Activated T-helper 1 cell treated with anti-CD3 and anti-CD28 coated beads, Interleukin-12 subunit alpha, Interleukin-12 subunit beta, Interleukin-2, Interleukin-4 antibody, amounts not matched to agents 30 ng/mL and 10 ng/mL and 1 ng/mL, durations not matched to agents 14 hours and 24 hours and 36 hours (primary cell): ENCODE data around the gene PDCD1. TPM values are rescaled to one million over a fixed set of nuclear protein-coding genes. Genes with fewer than 3 reads are reported as not detected.
"Not testable (repeated sequence)": the region's sequence is repeated elsewhere in the genome, so short reads cannot be mapped to it uniquely, and the experiment has no call there.

Experiments used
- DNase-seq: peaks from one replicate; pipeline ENCODE4 v3.0.0; 2021; ENCODE audit warnings: low spot score
- H3K27ac Mint-ChIP-seq: one replicate; pipeline ENCODE4 v1.8.0; 2021; ENCODE audit warnings: mild to moderate bottlenecking, mixed read lengths
- H3K27me3 Mint-ChIP-seq: one replicate; pipeline ENCODE4 v1.8.0; 2022; ENCODE audit warnings: mild to moderate bottlenecking, moderate library complexity, mixed read lengths; ENCODE audit not compliant: insufficient read depth
- H3K36me3 Mint-ChIP-seq: one replicate; pipeline ENCODE4 v1.8.0; 2021; ENCODE audit warnings: low read depth, mixed read lengths
- H3K4me1 Mint-ChIP-seq: one replicate; pipeline ENCODE4 v1.8.0; 2021; ENCODE audit warnings: low read depth, mixed read lengths
- H3K4me3 Mint-ChIP-seq: one replicate; pipeline ENCODE4 v1.8.0; 2021; ENCODE audit warnings: mild to moderate bottlenecking, moderate library complexity, mixed read lengths
- H3K9me3 Mint-ChIP-seq: one replicate; pipeline ENCODE4 v1.8.0; 2021; ENCODE audit warnings: mixed read lengths
- intact Hi-C: fragments of 100-400 bp; cut with micrococcal nuclease; formaldehyde crosslinking; loops from one replicate; pipeline ENCODE4 v1.15.1; 2024
- total RNA-seq: library from RNA; stranded (reverse); gene quantifications from 2 replicates; pipeline ENCODE4 v1.2.3, GENCODE V29; 2022

Gene PDCD1
- total RNA-seq, 1 donor from 2014 or later = 67.8 TPM

- intact Hi-C loops, H3K9me3 Mint-ChIP-seq, H3K4me3 Mint-ChIP-seq, H3K36me3 Mint-ChIP-seq, H3K27ac Mint-ChIP-seq, DNase-seq: not testable (repeated sequence)
- Mint-ChIP-seq H3K4me1 (peaks cover 21% of the 10 kb centered on the region), H3K27me3 (peaks cover 34% of the 10 kb centered on the region)
These were observed 24.8 kb downstream of the PDCD1 start for GRCh38 chr2:241833756-241834526.

- Mint-ChIP-seq H3K4me1 (peaks cover 15% of the 10 kb centered on the region), H3K4me3 (no peak overlapping the region), H3K9me3 (peaks cover 9% of the 10 kb centered on the region), H3K27ac (no peak overlapping the region), H3K36me3 (no peaks in the 10 kb centered on the region), H3K27me3 (peaks cover 34% of the 10 kb centered on the region)
- intact Hi-C loops = no loop called here
- DNase-seq = no peak
These were observed 25.5 kb downstream of the PDCD1 start for GRCh38 chr2:241833101-241833663.

GRCh38 chr2:241827394-241827793, 31.3 kb downstream of the PDCD1 start:
- no peak overlapping the region for H3K27ac Mint-ChIP-seq
- intact Hi-C loops = no loop called here
- peaks cover 19% of the 10 kb centered on the region for H3K27me3 Mint-ChIP-seq
- H3K36me3 Mint-ChIP-seq = no peaks in the 10 kb centered on the region
- no peak overlapping the region for H3K4me3 Mint-ChIP-seq
- no peaks in the 10 kb centered on the region for H3K4me1 Mint-ChIP-seq
- H3K9me3 Mint-ChIP-seq = peaks cover 39% of the 10 kb centered on the region
- no peak for DNase-seq

- not testable (repeated sequence) for H3K4me3 Mint-ChIP-seq
These were observed 34.9 kb downstream of the PDCD1 start for GRCh38 chr2:241823531-241824437.

GRCh38 chr2:241822264-241822623, 36.5 kb downstream of the PDCD1 start:
- Mint-ChIP-seq H3K4me1 (peaks cover 5% of the 10 kb centered on the region), H3K27ac (no peak overlapping the region), H3K9me3 (peaks cover 27% of the 10 kb centered on the region), H3K27me3 (peaks cover 9% of the 10 kb centered on the region), H3K36me3 (no peaks in the 10 kb centered on the region), H3K4me3 (no peak overlapping the region)
- no peak for DNase-seq
- intact Hi-C loops = no loop called here

More at GRCh38 chr2:241823531-241824437, 34.9 kb downstream of the PDCD1 start:
- H3K36me3 Mint-ChIP-seq, H3K4me1 Mint-ChIP-seq, DNase-seq, H3K27me3 Mint-ChIP-seq, H3K27ac Mint-ChIP-seq, intact Hi-C loops: not testable (repeated sequence)
- peaks cover 40% of the 10 kb centered on the region for H3K9me3 Mint-ChIP-seq

- DNase-seq = no peak
- Mint-ChIP-seq H3K9me3 (peaks cover 21% of the 10 kb centered on the region), H3K27me3 (peaks cover 8% of the 10 kb centered on the region), H3K4me1 (peaks cover 7% of the 10 kb centered on the region), H3K36me3 (no peaks in the 10 kb centered on the region), H3K4me3 (no peak overlapping the region), H3K27ac (no peak overlapping the region)
- intact Hi-C loops = no loop called here
These were observed 37.0 kb downstream of the PDCD1 start for GRCh38 chr2:241821460-241822263.

GRCh38 chr2:241820625-241821384, 37.9 kb downstream of the PDCD1 start:
- Mint-ChIP-seq H3K27ac (no peak overlapping the region), H3K4me3 (no peak overlapping the region), H3K27me3 (peaks cover 8% of the 10 kb centered on the region), H3K9me3 (peaks cover 18% of the 10 kb centered on the region), H3K4me1 (peaks cover 7% of the 10 kb centered on the region), H3K36me3 (no peaks in the 10 kb centered on the region)
- intact Hi-C loops = no loop called here
- no peak for DNase-seq

GRCh38 chr2:241819947-241820624, 38.6 kb downstream of the PDCD1 start:
- H3K4me1 Mint-ChIP-seq, intact Hi-C loops, H3K27me3 Mint-ChIP-seq, DNase-seq, H3K27ac Mint-ChIP-seq, H3K36me3 Mint-ChIP-seq, H3K4me3 Mint-ChIP-seq: not testable (repeated sequence)
- H3K9me3 Mint-ChIP-seq = peaks cover 13% of the 10 kb centered on the region

- Mint-ChIP-seq H3K36me3 (no peaks in the 10 kb centered on the region), H3K27ac (no peak overlapping the region), H3K9me3 (peaks cover 13% of the 10 kb centered on the region), H3K27me3 (peaks cover 4% of the 10 kb centered on the region), H3K4me1 (peaks cover 7% of the 10 kb centered on the region), H3K4me3 (no peak overlapping the region)
- intact Hi-C loops = no loop called here
- DNase-seq = no peak
These were observed 39.8 kb downstream of the PDCD1 start for GRCh38 chr2:241818943-241819270.

GRCh38 chr2:241818229-241818942, 40.3 kb downstream of the PDCD1 start:
- Mint-ChIP-seq H3K4me3 (no peak overlapping the region), H3K27ac (no peak overlapping the region), H3K36me3 (no peaks in the 10 kb centered on the region), H3K9me3 (peaks cover 9% of the 10 kb centered on the region), H3K27me3 (peaks cover 4% of the 10 kb centered on the region), H3K4me1 (peaks cover 7% of the 10 kb centered on the region)
- DNase-seq = no peak
- intact Hi-C loops = no loop called here

- H3K4me1 Mint-ChIP-seq, H3K9me3 Mint-ChIP-seq, H3K36me3 Mint-ChIP-seq, H3K27me3 Mint-ChIP-seq, H3K4me3 Mint-ChIP-seq, intact Hi-C loops, DNase-seq, H3K27ac Mint-ChIP-seq: not testable (repeated sequence)
These were observed 40.9 kb downstream of the PDCD1 start for GRCh38 chr2:241817821-241818215.
